HEK293T (cell line): ENCODE measurements around the gene STYXL1.

Source experiments
- CTBP1 ChIP-seq: fragments of 450-650 bp; IDR thresholded peaks from 2 replicates; pipeline ENCODE4 v1.6.1; 2016; ENCODE audit warnings: borderline replicate concordance
- ELF4 ChIP-seq: fragments of 450-650 bp; IDR thresholded peaks from 2 replicates; pipeline ENCODE4 v1.6.1; 2017; ENCODE audit warnings: antibody characterized with exemption
- FOXM1 ChIP-seq: fragments of 450-650 bp; IDR thresholded peaks from 2 replicates; pipeline ENCODE4 v1.6.1; 2017; ENCODE audit warnings: mild to moderate bottlenecking, borderline replicate concordance
- SP1 ChIP-seq: fragments of 450-650 bp; IDR thresholded peaks from 2 replicates; pipeline ENCODE4 v1.6.1; 2017
- SUZ12 ChIP-seq: fragments of 450-650 bp; IDR thresholded peaks from 2 replicates; pipeline ENCODE4 v1.6.1; 2016; ENCODE audit warnings: mild to moderate bottlenecking
- ZNF384 ChIP-seq: fragments of 450-650 bp; IDR thresholded peaks from 2 replicates; pipeline ENCODE4 v1.6.1; 2016

GRCh38 chr7:76073335-76073990, 25.7 kb upstream of the STYXL1 start:
- no peak for TF ChIP-seq SP1
- no peak for TF ChIP-seq ZNF384
- no peak for TF ChIP-seq CTBP1
- TF ChIP-seq FOXM1 = no peak
- no peak for TF ChIP-seq ELF4
- no peak for TF ChIP-seq SUZ12
